Mucosa of descending colon (tissue), 3 donors: ENCODE data around the gene LNPEP. TPM values are rescaled to one million over a fixed set of nuclear protein-coding genes. Genes with fewer than 3 reads are reported as not detected.

Source experiments
- ATAC-seq: fragments of 200-7000 bp; cut with Tn5 transposase; one replicate; pipeline ENCODE4 v1.9.1; 2020; ENCODE audit warnings: mild to moderate bottlenecking, moderate library complexity
- DNase-seq, 3 donors: peaks; one replicate each; pipeline ENCODE4 v3.0.0-alpha.2; 2020
- H3K36me3 ChIP-seq: fragments of 200-600 bp; one replicate; pipeline ENCODE4 v1.8.0; 2021; ENCODE audit warnings: low read depth, mild to moderate bottlenecking
- H3K4me1 ChIP-seq: fragments of 200-600 bp; one replicate; pipeline ENCODE4 v1.8.0; 2021; ENCODE audit warnings: low read depth, mild to moderate bottlenecking
- H3K4me3 ChIP-seq: fragments of 200-600 bp; one replicate; pipeline ENCODE4 v1.8.0; 2021; ENCODE audit warnings: mild to moderate bottlenecking
- H3K9me3 ChIP-seq: fragments of 200-600 bp; one replicate; pipeline ENCODE4 v1.8.0; 2021; ENCODE audit warnings: mild to moderate bottlenecking
- CTCF ChIP-seq: fragments of 200-600 bp; IDR thresholded peaks from one replicate; pipeline ENCODE4 v1.8.0; 2022; ENCODE audit warnings: antibody characterized with exemption, mild to moderate bottlenecking
- intact Hi-C, 2 donors: fragments of 100-400 bp; cut with DNase I in 1 of 2; cut with micrococcal nuclease in 1 of 2; formaldehyde crosslinking; loops; one replicate each; pipeline versions ENCODE4 v1.11.0 to v1.11.1; 2022; cut with DNase I, micrococcal nuclease
- total RNA-seq, 3 donors: library from RNA; stranded (reverse); fragmentation: NEBNext Ultra II Directional in 2 of 3; extraction: Animal tissue kit (Norgen Biotek cat#: 25700) in 2 of 3; gene quantifications; one replicate each; pipeline versions ENCODE4 v1.2.1 to v1.2.4, GENCODE V29; 2021 to 2023
- donor health status: DM: no; HTN: no; CAD: no; lungs with moderate emphysema.
- donor health status: DM: no; HTN: no; CAD: no.
- donor health status: DM: no; HTN: yes; CAD: no.

The LNPEP gene
- total RNA-seq, 3 donors from 2014 or later: 32.3 to 54.7 (median 38.2) TPM

GRCh38 chr5:96969366-96969765, 33.5 kb downstream of the LNPEP start:
- Histone ChIP-seq H3K4me3 (no peak overlapping the region), H3K4me1 (peaks cover 7% of the 10 kb centered on the region), H3K9me3 (no peaks in the 10 kb centered on the region), H3K36me3 (no peaks in the 10 kb centered on the region)
- no peak for DNase-seq
- no peak for ATAC-seq
- TF ChIP-seq CTCF: no peak
- intact Hi-C loops: no loop called here

- ATAC-seq (no peak), DNase-seq (no peak)
- no peak for TF ChIP-seq CTCF
- Histone ChIP-seq H3K4me3 (no peak overlapping the region), H3K9me3 (no peaks in the 10 kb centered on the region), H3K4me1 (peaks cover 7% of the 10 kb centered on the region), H3K36me3 (no peaks in the 10 kb centered on the region)
- intact Hi-C loops: no loop called here
Measured at GRCh38 chr5:96972599-96973334, 36.9 kb downstream of the LNPEP start.

- TF ChIP-seq CTCF: no peak
- peaks cover 7% of the 10 kb centered on the region for H3K4me1 ChIP-seq
- intact Hi-C loops: no loop called here
- H3K9me3 ChIP-seq: no peaks in the 10 kb centered on the region
- no peak for DNase-seq
- no peak overlapping the region for H3K4me3 ChIP-seq
- no peaks in the 10 kb centered on the region for H3K36me3 ChIP-seq
- peak; percentile 47 for ATAC-seq
Measured at GRCh38 chr5:96973532-96974401, 37.9 kb downstream of the LNPEP start.

- Histone ChIP-seq H3K4me3 (no peak overlapping the region), H3K9me3 (no peaks in the 10 kb centered on the region), H3K4me1 (no peaks in the 10 kb centered on the region), H3K36me3 (no peaks in the 10 kb centered on the region)
- DNase-seq (no peak), ATAC-seq (no peak)
- intact Hi-C loops: no loop called here
- no peak for TF ChIP-seq CTCF
Measured at GRCh38 chr5:96975656-96976055, 39.8 kb downstream of the LNPEP start.

GRCh38 chr5:96977228-96977627, 41.3 kb downstream of the LNPEP start:
- no peak for TF ChIP-seq CTCF
- no peaks in the 10 kb centered on the region for H3K4me1 ChIP-seq

More at GRCh38 chr5:96977228-96977627, 41.3 kb downstream of the LNPEP start:
- ATAC-seq: no peak
- H3K9me3 ChIP-seq: no peaks in the 10 kb centered on the region
- intact Hi-C loops: no loop called here
- DNase-seq: no peak
- no peaks in the 10 kb centered on the region for H3K36me3 ChIP-seq
- H3K4me3 ChIP-seq: no peak overlapping the region
